Mucosa of gallbladder (tissue), 1 donor: ENCODE data around the gene WFDC1. TPM values are rescaled to one million over a fixed set of nuclear protein-coding genes. Genes with fewer than 3 reads are reported as not detected.
A peak's percentile ranks its signal among the peaks of the same experiment; 100 is the strongest.

Experiments used
- DNase-seq: peaks from one replicate; pipeline ENCODE4 v3.0.0-alpha.2; 2020; ENCODE audit warnings: low spot score
- total RNA-seq: library from RNA; stranded (reverse); gene quantifications from one replicate; pipeline ENCODE4 v1.2.1, GENCODE V29; 2021
- donor health status: DM: no; HTN: no; CAD: no.

WFDC1 gene
- total RNA-seq, 1 donor from 2014 or later, result 92.6 TPM

DNA sequence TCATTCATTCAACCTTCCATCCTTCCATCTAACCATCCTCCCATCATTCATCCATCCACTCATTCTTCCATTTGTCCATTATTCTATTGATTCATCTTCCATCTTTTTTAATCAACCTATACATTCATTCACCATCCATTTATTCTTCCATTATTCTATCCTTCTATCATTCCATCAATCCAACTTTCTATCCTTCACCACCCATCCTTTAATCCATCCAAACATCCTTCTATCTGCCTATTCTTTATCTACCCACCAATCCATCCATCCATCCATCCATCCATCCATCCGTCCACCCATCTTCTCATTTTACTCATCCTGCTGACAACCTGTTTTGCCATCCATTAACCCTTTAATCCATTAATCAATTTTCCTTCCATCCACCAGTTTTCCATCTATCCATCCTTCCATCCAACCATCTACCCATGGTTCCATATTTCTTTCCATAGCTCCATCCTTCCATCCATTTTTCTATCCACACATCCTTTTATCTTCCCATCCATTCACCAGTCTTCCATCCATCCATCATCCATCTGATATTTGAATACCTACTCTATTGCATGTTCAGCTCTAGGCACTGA lies 21.8 kb upstream of the WFDC1 start:
- no peak for DNase-seq

- DNase-seq, result no peak
Observed at GRCh38 chr16:84274515-84274914, 20.2 kb upstream of the WFDC1 start.

GRCh38 chr16:84275585-84276151 lies 19.0 kb upstream of the WFDC1 start:
- no peak for DNase-seq

- DNase-seq, result peak; percentile 73
Observed at GRCh38 chr16:84277244-84277823, 17.3 kb upstream of the WFDC1 start.

- no peak for DNase-seq
Observed at GRCh38 chr16:84278333-84278732, 16.3 kb upstream of the WFDC1 start.

- DNase-seq, result no peak
Observed at GRCh38 chr16:84278968-84279367, 15.7 kb upstream of the WFDC1 start.

- no peak for DNase-seq
Observed at GRCh38 chr16:84279881-84280280, 14.8 kb upstream of the WFDC1 start.

GRCh38 chr16:84281074-84281473 lies 13.6 kb upstream of the WFDC1 start:
- DNase-seq, result no peak

GRCh38 chr16:84282533-84282932 lies 12.1 kb upstream of the WFDC1 start:
- no peak for DNase-seq

GRCh38 chr16:84283314-84284153 lies 11.1 kb upstream of the WFDC1 start:
- DNase-seq, result no peak

- peak; percentile 62 for DNase-seq
Observed at GRCh38 chr16:84284154-84284722, 10.4 kb upstream of the WFDC1 start.

DNA sequence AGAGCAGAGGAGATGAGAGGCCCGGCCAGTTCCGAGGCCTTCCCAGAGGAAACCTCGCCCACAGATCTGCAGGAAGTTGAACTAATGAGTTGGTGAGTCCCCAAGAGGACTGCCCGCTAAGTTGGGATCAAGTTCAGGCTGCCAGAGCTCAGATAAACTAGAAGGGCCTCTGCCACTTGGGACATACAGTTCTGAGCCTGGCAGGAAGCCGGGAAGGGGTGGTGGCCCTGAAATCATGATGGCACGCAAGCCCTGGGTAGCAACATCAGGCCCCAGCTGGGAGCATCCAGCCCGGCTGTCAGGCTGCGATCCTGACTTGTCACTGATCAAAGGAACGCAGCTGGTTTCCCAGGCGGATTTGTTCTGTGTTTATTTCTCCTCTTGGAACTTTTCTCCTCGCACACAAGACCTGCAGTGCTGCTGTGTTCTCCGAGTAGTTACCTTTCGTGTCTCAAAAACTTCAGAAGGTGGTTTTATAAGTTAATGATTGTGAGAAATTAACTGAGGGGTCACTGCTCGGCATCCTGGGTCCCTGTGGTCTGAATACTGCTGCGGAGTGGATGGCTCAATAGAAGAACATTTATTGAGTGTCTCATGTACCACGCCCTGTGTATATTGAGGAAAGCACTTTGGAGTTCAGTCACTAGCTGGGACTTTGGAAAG lies 8.0 kb upstream of the WFDC1 start:
- peak; percentile 69 for DNase-seq

DNA sequence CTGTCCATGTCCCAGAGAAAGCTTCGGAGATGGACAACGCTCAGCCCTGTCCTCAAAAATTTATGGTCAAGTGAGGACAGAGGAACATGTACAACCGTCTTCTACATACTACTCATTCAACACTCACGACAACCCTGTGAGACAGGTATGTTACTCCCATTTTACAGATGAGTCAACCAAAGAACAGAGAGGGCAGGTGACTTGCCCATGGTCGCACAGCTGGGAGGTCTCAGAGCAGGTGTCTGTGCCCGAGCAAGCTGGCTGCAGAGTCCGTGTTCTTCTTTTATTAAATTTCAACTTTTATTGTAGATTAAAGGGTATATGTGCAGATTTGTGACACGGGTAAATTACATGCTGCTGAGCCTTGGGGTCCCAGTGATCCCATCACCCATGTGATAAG lies 5.8 kb upstream of the WFDC1 start:
- DNase-seq, result no peak

- DNase-seq, result no peak
Observed at GRCh38 chr16:84291226-84291625, 3.5 kb upstream of the WFDC1 start.

- DNase-seq, result no peak
Observed at GRCh38 chr16:84292011-84292410, 2.7 kb upstream of the WFDC1 start.

DNA sequence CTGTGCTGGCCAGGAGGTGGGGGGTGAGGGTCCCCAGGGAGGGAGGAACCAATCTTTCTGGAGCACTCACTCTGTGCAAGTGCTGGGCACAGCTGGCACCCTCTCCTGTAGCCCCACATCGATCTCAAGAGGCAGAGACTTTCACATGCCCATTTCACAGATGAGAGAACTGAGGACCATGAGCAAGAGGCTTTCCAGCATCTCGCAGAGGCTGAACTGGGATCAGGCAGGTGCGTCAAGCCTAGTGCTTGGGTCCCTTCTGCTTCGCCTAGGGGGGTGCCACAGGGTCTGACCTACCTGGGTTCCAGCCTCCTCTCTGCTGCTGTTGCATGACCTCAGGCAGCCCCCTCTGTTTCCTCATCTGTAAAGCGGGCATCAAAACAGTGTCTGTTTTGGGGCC lies 1.3 kb upstream of the WFDC1 start:
- DNase-seq, result no peak

DNA sequence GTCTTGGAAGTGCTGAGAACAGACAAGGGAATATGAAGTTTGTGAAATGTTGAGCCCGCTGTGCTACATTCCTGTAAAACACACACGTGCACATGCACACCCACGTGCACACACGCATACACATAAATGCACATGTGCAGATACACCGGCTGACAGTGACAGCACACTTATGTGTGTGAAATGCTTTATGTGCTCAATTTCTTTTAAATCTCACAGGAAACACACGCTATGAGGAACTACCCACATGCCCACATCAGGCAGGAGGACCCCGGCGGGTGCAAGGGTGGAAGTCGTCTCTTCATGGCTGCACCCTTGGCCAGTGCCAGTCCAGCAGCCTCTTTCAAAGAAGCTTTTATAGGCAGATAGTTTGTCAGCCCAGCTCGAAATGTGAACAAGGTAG lies 561 bp upstream of the WFDC1 start:
- no peak for DNase-seq

- DNase-seq, result no peak
Observed at GRCh38 chr16:84295203-84295860, 654 bp downstream of the WFDC1 start.

GRCh38 chr16:84298376-84298899 lies 3.8 kb downstream of the WFDC1 start:
- DNase-seq, result peak; percentile 43

GRCh38 chr16:84299734-84300440 lies 5.2 kb downstream of the WFDC1 start:
- DNase-seq, result no peak
